ENCODE measurements around the gene ALDH7A1. TPM values are rescaled to one million over a fixed set of nuclear protein-coding genes. Genes with fewer than 3 reads are reported as not detected.

Gene ALDH7A1
- total RNA-seq, 2 donors from 2014 or later = 11.3 to 12.4 TPM

Other genes with a start within 250 kb of the ALDH7A1 start
- 1 to 10 TPM; 9.5 to 9.6 TPM for gene GRAMD2B, start 171.8 kb downstream of the ALDH7A1 start, total RNA-seq
- 10 to 100 TPM; 33.4 to 39.1 TPM for gene PHAX, start 5.7 kb upstream of the ALDH7A1 start, total RNA-seq
- gene LMNB1, start 181.9 kb upstream of the ALDH7A1 start, total RNA-seq = 100 to 1,000 TPM; 187 to 307 TPM

Measured in activated naive CD4-positive, alpha-beta T cell treated with anti-CD3 and anti-CD28 coated beads, Interleukin-2, amount 50 U/mL, for 72 hours (primary cell).